Upper lobe of right lung (tissue), 1 donor: ENCODE measurements around the gene HOXA1. TPM values are rescaled to one million over a fixed set of nuclear protein-coding genes. Genes with fewer than 3 reads are reported as not detected.

Source experiments
- ATAC-seq: fragments of 200-7000 bp; cut with Tn5 transposase; one replicate; pipeline ENCODE4 v1.9.1; 2020; ENCODE audit warnings: mild to moderate bottlenecking, moderate library complexity
- DNase-seq: peaks from one replicate; pipeline ENCODE4 v3.0.0-alpha.2; 2020
- H3K27ac ChIP-seq: fragments of 200-600 bp; one replicate; pipeline ENCODE4 v1.8.0; 2022
- H3K27me3 ChIP-seq: fragments of 200-600 bp; one replicate; pipeline ENCODE4 v1.8.0; 2022; ENCODE audit warnings: mild to moderate bottlenecking
- H3K36me3 ChIP-seq: fragments of 200-600 bp; one replicate; pipeline ENCODE4 v1.8.0; 2022
- H3K4me1 ChIP-seq: fragments of 200-600 bp; one replicate; pipeline ENCODE4 v1.8.0; 2022
- H3K4me3 ChIP-seq: fragments of 200-600 bp; one replicate; pipeline ENCODE4 v1.8.0; 2022; ENCODE audit warnings: mild to moderate bottlenecking
- H3K9me3 ChIP-seq: fragments of 200-600 bp; one replicate; pipeline ENCODE4 v1.8.0; 2022
- CTCF ChIP-seq: fragments of 200-600 bp; IDR thresholded peaks from one replicate; pipeline ENCODE4 v1.8.0; 2022; ENCODE audit warnings: antibody characterized with exemption
- intact Hi-C: fragments of 100-400 bp; cut with DNase I; formaldehyde crosslinking; loops from one replicate; pipeline ENCODE4 v1.11.0; 2022
- total RNA-seq: library from RNA; stranded (reverse); fragmentation: NEBNext Ultra II Directional; extraction: Animal tissue kit (Norgen Biotek cat#: 25700); gene quantifications from one replicate; pipeline ENCODE4 v1.2.1, GENCODE V29; 2021
- donor health status: DM: no; HTN: yes; CAD: no; lungs with severe emphysema.

The HOXA1 gene
- total RNA-seq, 1 donor from 2014 or later = 0.75 TPM

GRCh38 chr7:27102581-27103442 is 7.0 kb upstream of the HOXA1 start, which contains the start of gene HOXA2:
Gene HOXA2, minus strand, starts transcription at chr7:27102683. Its CDS starts 183 bp downstream, at chr7:27102500.
- peak; percentile 56 for ATAC-seq
- Histone ChIP-seq H3K36me3 (no peaks in the 10 kb centered on the region), H3K9me3 (no peaks in the 10 kb centered on the region), H3K27me3 (peaks cover 26% of the 10 kb centered on the region), H3K27ac (peak within 1 kb of the TSS; percentile 91), H3K4me1 (peaks cover 17% of the 10 kb centered on the region), H3K4me3 (peak within 1 kb of the TSS; percentile 91)
- intact Hi-C loops = loop anchor here (10.0 kb wide), 1 partner anchor 248 kb away; no protein-coding TSS in a partner anchor
- no peak for DNase-seq
- no peak for TF ChIP-seq CTCF

- Histone ChIP-seq H3K36me3 (no peaks in the 10 kb centered on the region), H3K4me1 (peaks cover 17% of the 10 kb centered on the region), H3K4me3 (peak overlapping the region; percentile 91), H3K27me3 (peaks cover 26% of the 10 kb centered on the region), H3K9me3 (no peaks in the 10 kb centered on the region), H3K27ac (peak overlapping the region; percentile 91)
- TF ChIP-seq CTCF = no peak
- intact Hi-C loops = loop anchor here (10.0 kb wide), 1 partner anchor 247 kb away; no protein-coding TSS in a partner anchor
- DNase-seq (no peak), ATAC-seq (no peak)
Observed at GRCh38 chr7:27101957-27102580, 6.3 kb upstream of the HOXA1 start.

- Histone ChIP-seq H3K4me1 (peaks cover 17% of the 10 kb centered on the region), H3K36me3 (no peaks in the 10 kb centered on the region), H3K27ac (peak overlapping the region; percentile 91), H3K9me3 (no peaks in the 10 kb centered on the region), H3K27me3 (peaks cover 20% of the 10 kb centered on the region), H3K4me3 (peak overlapping the region; percentile 91)
- intact Hi-C loops = loop anchor here (10.0 kb wide), 1 partner anchor 247 kb away; no protein-coding TSS in a partner anchor
- no peak for TF ChIP-seq CTCF
- ATAC-seq (no peak), DNase-seq (no peak)
Observed at GRCh38 chr7:27101171-27101956, 5.6 kb upstream of the HOXA1 start.

- peaks cover 14% of the 10 kb centered on the region for H3K4me1 ChIP-seq
- no peaks in the 10 kb centered on the region for H3K36me3 ChIP-seq
- H3K27me3 ChIP-seq = peaks cover 17% of the 10 kb centered on the region
- no peaks in the 10 kb centered on the region for H3K9me3 ChIP-seq
- TF ChIP-seq CTCF = no peak
- DNase-seq = no peak
- H3K4me3 ChIP-seq = peak overlapping the region; percentile 91
- ATAC-seq = no peak
- intact Hi-C loops = loop anchor here (10.0 kb wide), 1 partner anchor 246 kb away; no protein-coding TSS in a partner anchor
- peak overlapping the region; percentile 91 for H3K27ac ChIP-seq
Observed at GRCh38 chr7:27100694-27101170, 4.9 kb upstream of the HOXA1 start.
